HL-60 (cell line): ENCODE measurements around the gene TNFRSF8.

Experiments used
- DNase-seq, 2 experiments: peaks; one replicate each; pipeline ENCODE4 v3.0.0-alpha.2; 2010 to 2020; ENCODE audit warnings: low read depth in 1 of 2, low spot score in 1 of 2
- H3K27ac ChIP-seq: fragments of 250-450 bp; sonication (Bioruptor Pico); replicated peaks from 2 replicates; pipeline ENCODE4 v1.5.1; 2020; ENCODE audit warnings: mild to moderate bottlenecking, moderate library complexity
- H3K27me3 ChIP-seq: fragments of 250-450 bp; sonication (Bioruptor Pico); 2 replicates; pipeline ENCODE4 v1.5.1; 2021; ENCODE audit warnings: mild to moderate bottlenecking, moderate library complexity; ENCODE audit not compliant: insufficient read depth, poor library complexity, severe bottlenecking
- H3K4me3 ChIP-seq: replicated peaks from 2 replicates; pipeline ENCODE4 v1.5.1; 2011; ENCODE audit warnings: mild to moderate bottlenecking, control low read depth, low read length; ENCODE audit not compliant: insufficient read depth
- CTCF ChIP-seq: IDR thresholded peaks from one replicate; pipeline ENCODE4 v1.5.1; 2011; ENCODE audit warnings: low read length, control low read depth, inconsistent platforms; ENCODE audit not compliant: insufficient read depth
- GABPA ChIP-seq: IDR thresholded peaks from 2 replicates; pipeline ENCODE4 v1.6.1; 2012; ENCODE audit warnings: low read depth
- POLR2AphosphoS5 ChIP-seq: IDR thresholded peaks from 2 replicates; pipeline ENCODE4 v1.6.1; 2012; ENCODE audit warnings: low read depth
- REST ChIP-seq: IDR thresholded peaks from 2 replicates; pipeline ENCODE4 v1.6.1; 2012; ENCODE audit warnings: low read depth; ENCODE audit not compliant: insufficient replicate concordance
- SPI1 ChIP-seq: IDR thresholded peaks from 2 replicates; pipeline ENCODE4 v1.6.1; 2012; ENCODE audit warnings: low read depth, mild to moderate bottlenecking, borderline replicate concordance

The TNFRSF8 gene

GRCh38 chr1:12055259-12055658, 7.8 kb upstream of the TNFRSF8 start:
- no peak overlapping the region for H3K27ac ChIP-seq
- TF ChIP-seq REST = no peak
- no peak for TF ChIP-seq GABPA
- TF ChIP-seq SPI1 = no peak
- TF ChIP-seq POLR2AphosphoS5 = no peak
- TF ChIP-seq CTCF = no peak
- H3K27me3 ChIP-seq = no peaks in the 10 kb centered on the region
- no peak overlapping the region for H3K4me3 ChIP-seq
- DNase-seq = no peak

GRCh38 chr1:12056331-12056841, 6.7 kb upstream of the TNFRSF8 start:
- H3K27ac ChIP-seq = no peak overlapping the region
- TF ChIP-seq GABPA (no peak), CTCF (no peak), POLR2AphosphoS5 (no peak), SPI1 (no peak), REST (no peak)
- H3K4me3 ChIP-seq = no peak overlapping the region
- H3K27me3 ChIP-seq = no peaks in the 10 kb centered on the region
- no peak for DNase-seq

- H3K27me3 ChIP-seq = no peaks in the 10 kb centered on the region
- no peak overlapping the region for H3K4me3 ChIP-seq
- peak in 1 of 2 experiments; percentile 26 for DNase-seq
- H3K27ac ChIP-seq = no peak overlapping the region
- no peak for TF ChIP-seq GABPA
- no peak for TF ChIP-seq CTCF
- no peak for TF ChIP-seq POLR2AphosphoS5
- no peak for TF ChIP-seq REST
- peak; percentile 50; the same call in 1 of the 2 replicates for TF ChIP-seq SPI1
Observed at GRCh38 chr1:12057382-12057781, 5.7 kb upstream of the TNFRSF8 start.
